Cardiac ventricle fibroblast (primary cell): ENCODE data around the gene DDOST. TPM values are rescaled to one million over a fixed set of nuclear protein-coding genes. Genes with fewer than 3 reads are reported as not detected.

ENCODE experiments used
- total RNA-seq: library from RNA; depleted of rRNA; stranded (reverse); fragments of >200 nt; gene quantifications from 2 replicates; pipeline ENCODE4 v1.2.3, GENCODE V29; 2015

DDOST gene
- total RNA-seq, result 241 and 264 TPM in 2 replicates

GRCh38 chr1:20661207-20662109 is at the start of gene DDOST:
Gene DDOST (minus strand): TSS chr1:20661369. CDS start chr1:20661350, 19 bp downstream.

GRCh38 chr1:20633190-20634064 is 27.7 kb downstream of the DDOST start, which contains the start of gene PINK1:
Gene PINK1 (plus strand): TSS chr1:20633458. CDS start chr1:20633549, 91 bp downstream.

Other genes starting within 250 kb of the DDOST start
- gene CAMK2N1, start 175.2 kb downstream of the DDOST start, total RNA-seq, result 3.7 and 6.7 TPM in 2 replicates
- 22.4 and 23.5 TPM in 2 replicates for gene MUL1, start 153.2 kb downstream of the DDOST start, total RNA-seq
- 1.2 and 2.2 TPM in 2 replicates for gene FAM43B, start 108.8 kb downstream of the DDOST start, total RNA-seq
- not detected in 2 replicates for gene CDA, start 72.3 kb downstream of the DDOST start, total RNA-seq
- gene PINK1, start 27.9 kb downstream of the DDOST start, total RNA-seq, result 39.4 and 48.2 TPM in 2 replicates
- 0.37 and 0.44 TPM in 2 replicates for gene KIF17, start 56.6 kb upstream of the DDOST start, total RNA-seq
- 0.25 and 0.59 TPM in 2 replicates for gene SH2D5, start 71.3 kb upstream of the DDOST start, total RNA-seq
- 119 and 141 TPM in 2 replicates for gene HP1BP3, start 125.9 kb upstream of the DDOST start, total RNA-seq